PC-9 (cell line): Measurements from ENCODE around the gene NHS. TPM values are rescaled to one million over a fixed set of nuclear protein-coding genes. Genes with fewer than 3 reads are reported as not detected.
A peak's percentile ranks its signal among the peaks of the same experiment; 100 is the strongest.

Source experiments
- BruUV-seq: library from RNA; stranded (reverse); fragments of 400-500 nt; replicated peaks from 2 replicates; lab custom pipeline; 2021; lab: Mats Ljungman, UMichigan
- CTCF ChIA-PET: fragments of 300-600 bp; sonication (Branson Sonifier 250); formaldehyde crosslinking; loops from one replicate; lab custom pipeline; 2022; ENCODE audit warnings: antibody characterized with exemption; lab: Charles Lee
- POLR2A ChIA-PET: fragments of 300-600 bp; sonication (Branson Sonifier 250); formaldehyde crosslinking; loops from one replicate; lab custom pipeline; 2022; ENCODE audit warnings: antibody characterized with exemption; ENCODE audit not compliant: unreplicated experiment; lab: Charles Lee
- DNase-seq, 2 experiments: peaks; one replicate each; pipeline versions ENCODE4 v3.0.0 to v3.0.0-alpha.2; 2015 to 2022; ENCODE audit warnings: mixed read lengths in 1 of 2
- H2AFZ ChIP-seq: fragments of 200-600 bp; sonication (generic); 2 replicates; pipeline ENCODE4 v1.8.1; 2017; ENCODE audit warnings: antibody characterized with exemption
- H3F3A ChIP-seq: fragments of 200-600 bp; sonication (generic); 2 replicates; pipeline ENCODE4 v1.8.1; 2017; ENCODE audit warnings: antibody characterized with exemption, mild to moderate bottlenecking, low read depth; ENCODE audit not compliant: insufficient read depth
- H3K27ac ChIP-seq: fragments of 200-600 bp; sonication (generic); 2 replicates; pipeline ENCODE4 v1.6.1; 2016; ENCODE audit warnings: mixed run types
- H3K27me3 ChIP-seq: fragments of 200-600 bp; sonication (generic); 2 replicates; pipeline ENCODE4 v1.6.1; 2016; ENCODE audit warnings: low read depth, mixed run types; ENCODE audit not compliant: insufficient read depth
- H3K36me3 ChIP-seq: fragments of 200-600 bp; sonication (generic); 2 replicates; pipeline ENCODE4 v1.6.1; 2016; ENCODE audit warnings: low read depth, mixed run types
- H3K4me1 ChIP-seq: fragments of 200-600 bp; sonication (generic); replicated peaks from 2 replicates; pipeline ENCODE4 v1.6.1; 2016; ENCODE audit warnings: mixed run types; ENCODE audit not compliant: insufficient read depth
- H3K4me2 ChIP-seq: fragments of 200-600 bp; sonication (generic); 2 replicates; pipeline ENCODE4 v1.6.1; 2017; ENCODE audit warnings: mixed run types
- H3K4me3 ChIP-seq: fragments of 200-600 bp; sonication (generic); 2 replicates; pipeline ENCODE4 v1.6.1; 2016; ENCODE audit warnings: mixed run types
- H3K79me2 ChIP-seq: fragments of 200-600 bp; sonication (generic); 2 replicates; pipeline ENCODE4 v1.6.1; 2017; ENCODE audit warnings: low read depth, mixed run types
- H3K9me2 ChIP-seq: fragments of 200-600 bp; sonication (generic); 2 replicates; pipeline ENCODE4 v1.8.1; 2017; ENCODE audit warnings: mild to moderate bottlenecking; ENCODE audit not compliant: insufficient read depth
- H3K9me3 ChIP-seq: fragments of 200-600 bp; sonication (generic); 2 replicates; pipeline ENCODE4 v1.8.1; 2016; ENCODE audit warnings: low read depth; ENCODE audit not compliant: insufficient read depth
- H4K20me1 ChIP-seq: fragments of 200-600 bp; sonication (generic); 2 replicates; pipeline ENCODE4 v1.8.1; 2017; ENCODE audit not compliant: insufficient read depth
- CTCF ChIP-seq: fragments of 200-600 bp; sonication (generic); conservative IDR thresholded peaks from 2 replicates; pipeline ENCODE4 v1.6.1; 2017; ENCODE audit warnings: mixed run types, antibody characterized with exemption, mild to moderate bottlenecking, moderate library complexity
- EZH2 ChIP-seq: fragments of 200-600 bp; sonication (generic); IDR thresholded peaks from 2 replicates; pipeline ENCODE4 v1.8.0; 2017; ENCODE audit warnings: antibody characterized with exemption, low read depth
- intact Hi-C: fragments of 100-400 bp; cut with micrococcal nuclease; formaldehyde crosslinking; loops from one replicate; pipeline ENCODE4 v1.10.0; 2022; ENCODE audit not compliant: unreplicated experiment
- total RNA-seq: library from RNA; stranded (reverse); gene quantifications from 2 replicates; pipeline ENCODE4 v1.2.3, GENCODE V29; 2021

The NHS gene
- total RNA-seq, 1 experiment from 2014 or later = 6.7 TPM

GRCh38 chrX:17544821-17545220 is 169.8 kb downstream of the NHS start:
- TF ChIP-seq EZH2 (no peak), CTCF (no peak)
- no peaks in the 10 kb centered on the region for H3K9me3 ChIP-seq
- H3K9me2 ChIP-seq = no peaks in the 10 kb centered on the region
- peaks cover 10% of the 10 kb centered on the region; the same call in 1 of the 2 replicates for H3F3A ChIP-seq
- H3K4me2 ChIP-seq = no peak overlapping the region
- no TSS peak for BruUV-seq
- H3K27me3 ChIP-seq = no peaks in the 10 kb centered on the region
- 0 out of 2 replicates have a peak, but pooled peaks cover 3% of the 10 kb centered on the region for H3K79me2 ChIP-seq
- H3K36me3 ChIP-seq = no peaks in the 10 kb centered on the region
- ChIA-PET CTCF (no interaction called here), POLR2A (no interaction called here)
- H4K20me1 ChIP-seq = no peaks in the 10 kb centered on the region
- DNase-seq = no peak
- H3K27ac ChIP-seq = no peak overlapping the region
- H2AFZ ChIP-seq = no peak overlapping the region
- H3K4me1 ChIP-seq = peaks cover 17% of the 10 kb centered on the region
- H3K4me3 ChIP-seq = no peak overlapping the region
- intact Hi-C loops = no loop called here

GRCh38 chrX:17546356-17546755 is 171.4 kb downstream of the NHS start:
- peaks cover 17% of the 10 kb centered on the region for H3K4me1 ChIP-seq
- CTCF ChIA-PET = no interaction called here
- H3K4me3 ChIP-seq = no peak overlapping the region
- H4K20me1 ChIP-seq = no peaks in the 10 kb centered on the region
- H3K79me2 ChIP-seq = 0 out of 2 replicates have a peak, but pooled peaks cover 3% of the 10 kb centered on the region
- no peak overlapping the region for H3K27ac ChIP-seq
- no peaks in the 10 kb centered on the region for H3K9me3 ChIP-seq
- intact Hi-C loops = no loop called here
- H3F3A ChIP-seq = peaks cover 10% of the 10 kb centered on the region; the same call in 1 of the 2 replicates
- H2AFZ ChIP-seq = no peak overlapping the region
- TF ChIP-seq EZH2 (no peak), CTCF (no peak)
- no peak for DNase-seq
- no peaks in the 10 kb centered on the region for H3K9me2 ChIP-seq
- H3K36me3 ChIP-seq = no peaks in the 10 kb centered on the region
- H3K4me2 ChIP-seq = no peak overlapping the region
- POLR2A ChIA-PET = no interaction called here
- no peaks in the 10 kb centered on the region for H3K27me3 ChIP-seq
- no TSS peak for BruUV-seq

GRCh38 chrX:17547658-17548057 is 172.7 kb downstream of the NHS start:
- intact Hi-C loops = no loop called here
- no TSS peak for BruUV-seq
- Histone ChIP-seq H3K4me1 (peaks cover 23% of the 10 kb centered on the region), H3K9me3 (no peaks in the 10 kb centered on the region), H2AFZ (no peak overlapping the region), H4K20me1 (no peaks in the 10 kb centered on the region), H3K4me3 (no peak overlapping the region), H3K9me2 (no peaks in the 10 kb centered on the region), H3K4me2 (peak overlapping the region; percentile 38), H3K36me3 (no peaks in the 10 kb centered on the region), H3K27ac (peak overlapping the region; percentile 61), H3F3A (peaks cover 10% of the 10 kb centered on the region; the same call in 1 of the 2 replicates), H3K27me3 (no peaks in the 10 kb centered on the region), H3K79me2 (0 out of 2 replicates have a peak, but pooled peaks cover 3% of the 10 kb centered on the region)
- ChIA-PET CTCF (no interaction called here), POLR2A (interaction anchor here (0.7 kb wide), 1 partner anchor 36 kb away, joined by 3 read pairs; no protein-coding TSS in a partner anchor)
- peak; percentile 82 to 88 for DNase-seq
- TF ChIP-seq CTCF (no peak), EZH2 (no peak)
